ENCODE data around the gene ZNF564. TPM values are rescaled to one million over a fixed set of nuclear protein-coding genes. Genes with fewer than 3 reads are reported as not detected.

The ZNF564 gene
- total and polyA plus RNA-seq, 2 of the 8 experiments (the other 6 are each of a cell fraction or from before 2014, with no cell fraction given): 0.89 to 10.4 TPM

GRCh38 chr19:12596927-12597548 is 45.8 kb upstream of the ZNF564 start:
- Histone ChIP-seq H2AK5ac (ENCODE audit: low read depth, low read length) (no peak overlapping the region), H3K14ac (ENCODE audit: insufficient read length) (no peak overlapping the region), H2AFZ (ENCODE audit: low read length) (no peak overlapping the region), H4K20me1 (replicated peaks in 1 of 2; ENCODE audit: control insufficient read depth in 1 of 2, insufficient read depth in 2 of 2, low read length in 2 of 2) (no peaks in the 10 kb centered on the region), H3K36me3 (ENCODE audit: control insufficient read depth in 2 of 4, insufficient read depth in 4 of 4, low read length in 3 of 4) (no peaks in the 10 kb centered on the region; a peak in 1 of 8 replicates), H3K4me1 (replicated peaks in 1 of 4; ENCODE audit: control insufficient read depth in 3 of 4, insufficient read depth in 4 of 4, low read length in 3 of 4) (no peaks in the 10 kb centered on the region), H3K4me2 (ENCODE audit: insufficient read depth in 1 of 2, low read depth in 2 of 2, low read length in 2 of 2) (no peak overlapping the region), H3K79me2 (ENCODE audit: control insufficient read depth in 1 of 2, insufficient read depth in 2 of 2, low read length in 2 of 2) (no peaks in the 10 kb centered on the region), H3K4ac (replicated peaks; ENCODE audit: insufficient read length, low read depth, low read length) (no peak overlapping the region), H3K23ac (ENCODE audit: insufficient read length) (no peak overlapping the region), H3K27me3 (replicated peaks in 1 of 4; ENCODE audit: control insufficient read depth in 3 of 4, extremely low read depth in 1 of 4, insufficient read depth in 3 of 4, low read length in 3 of 4) (no peaks in the 10 kb centered on the region), H3K9me3 (ENCODE audit: insufficient read depth in 2 of 2, low read depth in 1 of 2, low read length in 1 of 2) (no peaks in the 10 kb centered on the region), H4K8ac (ENCODE audit: extremely low read depth, insufficient read depth, low read length) (no peak overlapping the region), H3K56ac (replicated peaks; ENCODE audit: insufficient read length, low read depth, low read length) (no peak overlapping the region), H4K91ac (replicated peaks; ENCODE audit: insufficient read length, low read length) (no peak overlapping the region), H3K79me1 (ENCODE audit: low read depth, low read length) (no peaks in the 10 kb centered on the region), H2BK5ac (ENCODE audit: low read depth, low read length) (no peak overlapping the region), H3K18ac (ENCODE audit: extremely low read depth, low read length) (no peak overlapping the region), H2BK15ac (ENCODE audit: low read length) (no peak overlapping the region), H3K27ac (ENCODE audit: low read depth, low read length) (no peak overlapping the region), H3K9ac (replicated peaks in 1 of 4; ENCODE audit: extremely low read depth in 1 of 4, low read depth in 3 of 4, low read length in 3 of 4) (no peak overlapping the region), H3K23me2 (ENCODE audit: low read depth, low read length) (no peaks in the 10 kb centered on the region), H2BK120ac (replicated peaks; ENCODE audit: low read depth, low read length) (no peak overlapping the region), H3K4me3 (ENCODE audit: extremely low read depth in 1 of 4, insufficient read depth in 2 of 4, low read depth in 3 of 4, low read length in 4 of 4) (no peak overlapping the region), H4K5ac (ENCODE audit: insufficient read length, low read depth, low read length) (no peak overlapping the region), H2BK12ac (ENCODE audit: low read depth, low read length) (no peak overlapping the region), H2BK20ac (ENCODE audit: low read length) (no peak overlapping the region)
- no peak for FAIRE-seq
- POLR2A ChIA-PET (ENCODE audit: partially characterized antibody): interaction anchor here (0.9 to 1.2 kb wide), 2 partner anchors 8 to 84 kb away, joined by 4 read pairs; partner anchors contain the start of gene DHPS
- 90% methylated on average over 23 of the region's 38 CpGs; no CpG with 5 or more reads in 1 of the 2 experiments for WGBS, 2 experiments (ENCODE audit: extremely low coverage in 1 of 2, insufficient coverage in 1 of 2, insufficient read length in 1 of 2, insufficient replicate concordance in 2 of 2, low coverage in 1 of 2, low lambda C conversion rate in 2 of 2, missing lambda C conversion rate in 1 of 2)
- CTCF ChIA-PET (ENCODE audit: partially characterized antibody): interaction anchor here (1.0 kb wide), 1 partner anchor 10 kb away, joined by 3 read pairs; no protein-coding TSS in a partner anchor
- no peak for DNase-seq (ENCODE audit: low read depth in 1 of 2, low spot score in 2 of 2)
- TF ChIP-seq TAF7 (optimal IDR thresholded peaks at IDR 0.05; ENCODE audit: borderline replicate concordance, low read depth, low read length) (no peak), BCL11A (IDR thresholded peaks at IDR 0.05; ENCODE audit: low read depth in 2 of 2, low read length in 2 of 2) (no peak), TBP (IDR thresholded peaks at IDR 0.05; ENCODE audit: low read depth, low read length) (no peak), CBX8 (IDR thresholded peaks at IDR 0.05; ENCODE audit: borderline replicate concordance, low read depth, low read length) (no peak), NANOG (IDR thresholded peaks at IDR 0.05; ENCODE audit: insufficient read depth, low read depth, low read length, poor library complexity, severe bottlenecking) (no peak)
